Neural progenitor cell (in vitro differentiated cells): ENCODE data around the gene PIGC. TPM values are rescaled to one million over a fixed set of nuclear protein-coding genes. Genes with fewer than 3 reads are reported as not detected.

Source experiments
- DNase-seq: peaks from one replicate; pipeline ENCODE4 v3.0.0-alpha.2; 2016; ENCODE audit warnings: low spot score
- H2AFZ ChIP-seq: fragments of 200-600 bp; sonication (generic); replicated peaks from 2 replicates; pipeline ENCODE4 v1.6.1; 2016; ENCODE audit warnings: antibody characterized with exemption
- H3F3A ChIP-seq: fragments of 200-600 bp; sonication (generic); 2 replicates; pipeline ENCODE4 v1.6.1; 2016; ENCODE audit warnings: antibody characterized with exemption, low read depth
- H3K27ac ChIP-seq: fragments of 200-600 bp; sonication (generic); 2 replicates; pipeline ENCODE4 v1.5.1; 2016; ENCODE audit warnings: mild to moderate bottlenecking
- H3K27me3 ChIP-seq: fragments of 200-600 bp; sonication (generic); 2 replicates; pipeline ENCODE4 v1.6.1; 2016; ENCODE audit warnings: mild to moderate bottlenecking, moderate library complexity
- H3K36me3 ChIP-seq: fragments of 200-600 bp; sonication (generic); 2 replicates; pipeline ENCODE4 v1.5.1; 2016
- H3K4me1 ChIP-seq: fragments of 200-600 bp; sonication (generic); 2 replicates; pipeline ENCODE4 v1.6.1; 2016; ENCODE audit warnings: mixed run types
- H3K4me2 ChIP-seq: fragments of 200-600 bp; sonication (generic); 2 replicates; pipeline ENCODE4 v1.6.1; 2016
- H3K4me3 ChIP-seq: fragments of 200-600 bp; sonication (generic); 2 replicates; pipeline ENCODE4 v1.5.1; 2016
- H3K79me2 ChIP-seq: fragments of 200-600 bp; sonication (generic); 2 replicates; pipeline ENCODE4 v1.6.1; 2016; ENCODE audit warnings: low read depth
- H3K9ac ChIP-seq: fragments of 200-600 bp; sonication (generic); 2 replicates; pipeline ENCODE4 v1.6.1; 2016
- H3K9me3 ChIP-seq: fragments of 200-600 bp; sonication (generic); 2 replicates; pipeline ENCODE4 v1.5.1; 2016; ENCODE audit warnings: low read depth
- H4K20me1 ChIP-seq: fragments of 200-600 bp; sonication (generic); 2 replicates; pipeline ENCODE4 v1.6.1; 2016; ENCODE audit warnings: low read depth
- H3K27ac Mint-ChIP-seq: 3 replicates; pipeline ENCODE4 v1.8.0; 2021; ENCODE audit warnings: mixed read lengths
- H3K27me3 Mint-ChIP-seq: 2 replicates; pipeline ENCODE4 v1.8.0; 2022; ENCODE audit warnings: low read depth, mild to moderate bottlenecking, inconsistent platforms, moderate library complexity, mixed read lengths; ENCODE audit not compliant: insufficient read depth
- H3K36me3 Mint-ChIP-seq: 3 replicates; pipeline ENCODE4 v1.8.0; 2021; ENCODE audit warnings: mixed read lengths
- H3K4me1 Mint-ChIP-seq: 3 replicates; pipeline ENCODE4 v1.8.0; 2021; ENCODE audit warnings: mixed read lengths
- H3K4me3 Mint-ChIP-seq: 3 replicates; pipeline ENCODE4 v1.8.0; 2021; ENCODE audit warnings: mild to moderate bottlenecking, moderate library complexity, mixed read lengths
- H3K9me3 Mint-ChIP-seq: 3 replicates; pipeline ENCODE4 v1.8.0; 2020; ENCODE audit warnings: mixed read lengths
- CTCF ChIP-seq: fragments of 200-600 bp; sonication (generic); IDR thresholded peaks from 2 replicates; pipeline ENCODE4 v1.5.1; 2017; ENCODE audit warnings: antibody characterized with exemption, mild to moderate bottlenecking
- EZH2 ChIP-seq: fragments of 200-600 bp; sonication (generic); IDR thresholded peaks from 2 replicates; pipeline ENCODE4 v1.6.1; 2017; ENCODE audit warnings: antibody characterized with exemption, mild to moderate bottlenecking, moderate library complexity
- EZH2phosphoT487 ChIP-seq: fragments of 200-600 bp; sonication (generic); IDR thresholded peaks from 2 replicates; pipeline ENCODE4 v1.6.1; 2017; ENCODE audit warnings: antibody characterized with exemption
- total RNA-seq: library from RNA; depleted of rRNA; stranded (reverse); fragments of >200 nt; gene quantifications from 2 replicates; pipeline ENCODE4 v1.2.3, GENCODE V29; 2015; ENCODE audit warnings: low replicate concordance

PIGC gene
- total RNA-seq, 1 donor from 2014 or later: 39.4 TPM

GRCh38 chr1:172453607-172454006 is 9.7 kb upstream of the PIGC start:
- H3K36me3 ChIP-seq: no peaks in the 10 kb centered on the region
- TF ChIP-seq EZH2 (no peak), EZH2phosphoT487 (no peak)
- peaks cover 57% of the 10 kb centered on the region for H3K4me1 Mint-ChIP-seq
- H3K27ac Mint-ChIP-seq: peak overlapping the region; percentile 16
- H2AFZ ChIP-seq: no peak overlapping the region
- peaks cover 31% of the 10 kb centered on the region for H3K4me1 ChIP-seq
- H3K4me3 ChIP-seq: no peak overlapping the region
- H3K9me3 ChIP-seq: no peaks in the 10 kb centered on the region
- H3K27me3 ChIP-seq: no peaks in the 10 kb centered on the region
- H3K9me3 Mint-ChIP-seq: peaks cover 2% of the 10 kb centered on the region
- H3K27me3 Mint-ChIP-seq: peaks cover 6% of the 10 kb centered on the region
- no peak overlapping the region for H3K4me3 Mint-ChIP-seq
- H3K9ac ChIP-seq: no peak overlapping the region
- H3F3A ChIP-seq: peaks cover 23% of the 10 kb centered on the region
- H3K36me3 Mint-ChIP-seq: no peaks in the 10 kb centered on the region
- H3K4me2 ChIP-seq: no peak overlapping the region
- H4K20me1 ChIP-seq: no peaks in the 10 kb centered on the region
- H3K79me2 ChIP-seq: no peaks in the 10 kb centered on the region
- H3K27ac ChIP-seq: no peak overlapping the region
- no peak for DNase-seq

- no peak for DNase-seq
- H3K36me3 Mint-ChIP-seq: no peaks in the 10 kb centered on the region
- TF ChIP-seq EZH2phosphoT487 (no peak), CTCF (no peak), EZH2 (no peak)
- Histone ChIP-seq H3K4me3 (no peak overlapping the region), H3K9ac (no peak overlapping the region), H3K36me3 (no peaks in the 10 kb centered on the region), H3K27me3 (no peaks in the 10 kb centered on the region), H3K9me3 (no peaks in the 10 kb centered on the region), H3K4me2 (peak overlapping the region; percentile 40), H3F3A (peaks cover 23% of the 10 kb centered on the region), H4K20me1 (no peaks in the 10 kb centered on the region), H3K27ac (peak overlapping the region; percentile 40), H2AFZ (peak overlapping the region; percentile 20), H3K4me1 (peaks cover 31% of the 10 kb centered on the region), H3K79me2 (no peaks in the 10 kb centered on the region)
- H3K4me1 Mint-ChIP-seq: peaks cover 59% of the 10 kb centered on the region
- H3K27me3 Mint-ChIP-seq: peaks cover 6% of the 10 kb centered on the region
- no peak overlapping the region for H3K4me3 Mint-ChIP-seq
- H3K27ac Mint-ChIP-seq: peak overlapping the region; percentile 84
- peaks cover 2% of the 10 kb centered on the region for H3K9me3 Mint-ChIP-seq
Observed at GRCh38 chr1:172453153-172453545, 9.3 kb upstream of the PIGC start.

GRCh38 chr1:172452536-172453152 is 8.8 kb upstream of the PIGC start:
- Histone ChIP-seq H3F3A (peaks cover 23% of the 10 kb centered on the region), H4K20me1 (no peaks in the 10 kb centered on the region), H3K27me3 (no peaks in the 10 kb centered on the region), H3K4me3 (no peak overlapping the region), H3K9me3 (no peaks in the 10 kb centered on the region), H3K36me3 (no peaks in the 10 kb centered on the region), H3K27ac (peak overlapping the region; percentile 48), H3K4me1 (peaks cover 31% of the 10 kb centered on the region), H3K79me2 (no peaks in the 10 kb centered on the region), H3K9ac (no peak overlapping the region), H2AFZ (peak overlapping the region; percentile 20), H3K4me2 (peak overlapping the region; percentile 40)
- Mint-ChIP-seq H3K36me3 (no peaks in the 10 kb centered on the region), H3K4me3 (peak overlapping the region; percentile 11), H3K27me3 (peaks cover 6% of the 10 kb centered on the region), H3K4me1 (peaks cover 55% of the 10 kb centered on the region), H3K27ac (peak overlapping the region; percentile 97), H3K9me3 (no peaks in the 10 kb centered on the region)
- no peak for TF ChIP-seq EZH2
- no peak for TF ChIP-seq EZH2phosphoT487
- TF ChIP-seq CTCF: no peak
- DNase-seq: peak; percentile 27

GRCh38 chr1:172451002-172451443 is 7.2 kb upstream of the PIGC start:
- peaks cover 23% of the 10 kb centered on the region for H3F3A ChIP-seq
- Mint-ChIP-seq H3K4me1 (peaks cover 54% of the 10 kb centered on the region), H3K36me3 (no peaks in the 10 kb centered on the region), H3K27me3 (peaks cover 6% of the 10 kb centered on the region), H3K27ac (peak overlapping the region; percentile 81), H3K4me3 (no peak overlapping the region), H3K9me3 (no peaks in the 10 kb centered on the region)
- H3K79me2 ChIP-seq: no peaks in the 10 kb centered on the region
- no peaks in the 10 kb centered on the region for H3K27me3 ChIP-seq
- H2AFZ ChIP-seq: peak overlapping the region; percentile 89
- no peak overlapping the region for H3K4me3 ChIP-seq
- H3K27ac ChIP-seq: peak overlapping the region; percentile 56
- H3K9ac ChIP-seq: no peak overlapping the region
- H3K36me3 ChIP-seq: no peaks in the 10 kb centered on the region
- H3K4me2 ChIP-seq: peak overlapping the region; percentile 40
- peaks cover 31% of the 10 kb centered on the region for H3K4me1 ChIP-seq
- no peak for DNase-seq
- no peaks in the 10 kb centered on the region for H3K9me3 ChIP-seq
- TF ChIP-seq EZH2: no peak
- TF ChIP-seq EZH2phosphoT487: no peak
- no peak for TF ChIP-seq CTCF
- no peaks in the 10 kb centered on the region for H4K20me1 ChIP-seq
